Osteoblast (primary cell): ENCODE results near the gene MAPK10. TPM values are rescaled to one million over a fixed set of nuclear protein-coding genes. Genes with fewer than 3 reads are reported as not detected.

Source experiments
- DNase-seq: peaks from one replicate; pipeline ENCODE4 v3.0.0; 2011; ENCODE audit warnings: low spot score, mixed read lengths; ENCODE audit not compliant: insufficient read length; ENCODE audit errors: missing footprints
- H2AFZ ChIP-seq: 2 replicates; pipeline ENCODE4 v1.6.0; 2011; ENCODE audit warnings: mild to moderate bottlenecking, low read length
- H3K27ac ChIP-seq: 2 replicates; pipeline ENCODE4 v1.5.1; 2011; ENCODE audit warnings: mild to moderate bottlenecking, low read depth, low read length, moderate library complexity
- H3K27me3 ChIP-seq: 2 replicates; pipeline ENCODE4 v1.6.0; 2012; ENCODE audit warnings: mild to moderate bottlenecking, control low read depth, inconsistent platforms, low read length, moderate library complexity; ENCODE audit not compliant: insufficient read depth
- H3K36me3 ChIP-seq: 2 replicates; pipeline ENCODE4 v1.5.1; 2011; ENCODE audit warnings: mild to moderate bottlenecking, low read length, control low read depth, moderate library complexity; ENCODE audit not compliant: insufficient read depth
- H3K4me1 ChIP-seq: 2 replicates; pipeline ENCODE4 v1.5.1; 2011; ENCODE audit warnings: mild to moderate bottlenecking, low read length, control low read depth, moderate library complexity; ENCODE audit not compliant: insufficient read depth
- H3K4me2 ChIP-seq: 2 replicates; pipeline ENCODE4 v1.6.0; 2011; ENCODE audit warnings: mild to moderate bottlenecking, low read length; ENCODE audit not compliant: insufficient read depth
- H3K4me3 ChIP-seq: fragments of 200-600 bp; sonication (generic); 3 replicates; pipeline ENCODE4 v1.5.1; 2012; ENCODE audit warnings: mild to moderate bottlenecking, low read length, inconsistent platforms; ENCODE audit not compliant: insufficient read depth
- H3K79me2 ChIP-seq: 2 replicates; pipeline ENCODE4 v1.6.0; 2012; ENCODE audit warnings: mild to moderate bottlenecking, low read length, control low read depth, inconsistent platforms; ENCODE audit not compliant: insufficient read depth
- H3K9me3 ChIP-seq: 2 replicates; pipeline ENCODE4 v1.5.1; 2011; ENCODE audit warnings: low read depth, low read length, control low read depth
- H4K20me1 ChIP-seq: 2 replicates; pipeline ENCODE4 v1.6.0; 2012; ENCODE audit warnings: mild to moderate bottlenecking, low read length, control low read depth; ENCODE audit not compliant: insufficient read depth
- total RNA-seq: library from RNA; depleted of rRNA; stranded (reverse); fragments of >200 nt; gene quantifications from 2 replicates; pipeline ENCODE4 v1.2.3, GENCODE V29; 2012
- TF ChIP-seq, protein P1 (sequence below): IDR thresholded peaks from 2 replicates; pipeline ENCODE4 v1.5.1; 2011; ENCODE audit warnings: mild to moderate bottlenecking, low read depth, low read length, moderate library complexity; ENCODE audit errors: extremely low read depth

Gene MAPK10
- total RNA-seq, 1 donor: 13.0 TPM

DNA sequence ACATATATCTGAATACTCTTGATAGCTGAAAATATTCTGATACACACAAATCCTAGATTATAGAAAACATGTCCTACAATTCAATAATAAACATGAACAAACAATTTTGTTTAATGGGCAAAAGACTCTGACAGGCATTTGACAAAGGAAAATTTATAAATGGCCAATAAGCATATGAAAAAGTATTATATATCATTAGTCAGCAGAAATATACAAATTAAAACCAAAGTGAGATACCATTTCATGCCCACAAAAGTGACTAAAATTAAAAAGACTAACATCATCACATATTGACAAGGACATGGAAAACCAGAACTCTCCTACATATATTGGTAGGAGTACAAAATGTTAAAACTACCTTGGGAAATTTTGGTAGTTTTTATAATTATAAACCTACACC is 2.7 kb upstream of the MAPK10 start:
- TF ChIP-seq, protein P1, sequence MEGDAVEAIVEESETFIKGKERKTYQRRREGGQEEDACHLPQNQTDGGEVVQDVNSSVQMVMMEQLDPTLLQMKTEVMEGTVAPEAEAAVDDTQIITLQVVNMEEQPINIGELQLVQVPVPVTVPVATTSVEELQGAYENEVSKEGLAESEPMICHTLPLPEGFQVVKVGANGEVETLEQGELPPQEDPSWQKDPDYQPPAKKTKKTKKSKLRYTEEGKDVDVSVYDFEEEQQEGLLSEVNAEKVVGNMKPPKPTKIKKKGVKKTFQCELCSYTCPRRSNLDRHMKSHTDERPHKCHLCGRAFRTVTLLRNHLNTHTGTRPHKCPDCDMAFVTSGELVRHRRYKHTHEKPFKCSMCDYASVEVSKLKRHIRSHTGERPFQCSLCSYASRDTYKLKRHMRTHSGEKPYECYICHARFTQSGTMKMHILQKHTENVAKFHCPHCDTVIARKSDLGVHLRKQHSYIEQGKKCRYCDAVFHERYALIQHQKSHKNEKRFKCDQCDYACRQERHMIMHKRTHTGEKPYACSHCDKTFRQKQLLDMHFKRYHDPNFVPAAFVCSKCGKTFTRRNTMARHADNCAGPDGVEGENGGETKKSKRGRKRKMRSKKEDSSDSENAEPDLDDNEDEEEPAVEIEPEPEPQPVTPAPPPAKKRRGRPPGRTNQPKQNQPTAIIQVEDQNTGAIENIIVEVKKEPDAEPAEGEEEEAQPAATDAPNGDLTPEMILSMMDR: no peak

DNA sequence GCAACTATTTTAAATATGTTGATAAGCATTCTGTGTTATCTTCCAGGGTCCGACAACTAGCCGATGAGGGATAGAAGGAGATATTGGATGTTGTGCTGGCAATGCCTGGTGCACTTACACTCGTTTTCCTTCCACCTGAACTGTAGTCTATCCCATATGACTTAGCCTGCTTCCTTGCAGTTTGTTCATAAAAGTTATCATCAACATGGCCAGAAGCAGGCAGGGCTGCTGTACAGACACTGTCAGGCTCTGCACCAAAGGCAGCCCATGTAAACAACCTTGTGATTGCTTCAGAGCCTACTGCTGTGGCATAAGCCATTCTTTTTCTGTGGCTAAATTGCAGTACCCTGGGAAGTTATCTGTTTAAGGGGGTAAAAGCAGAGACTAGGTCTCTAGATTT is 1.6 kb downstream of the MAPK10 start:
- Histone ChIP-seq H3K27ac (no peak overlapping the region), H3K4me3 (no peak overlapping the region), H2AFZ (no peak overlapping the region), H3K4me2 (no peak overlapping the region), H3K9me3 (no peaks in the 10 kb centered on the region), H4K20me1 (no peaks in the 10 kb centered on the region), H3K79me2 (no peaks in the 10 kb centered on the region), H3K36me3 (no peaks in the 10 kb centered on the region), H3K27me3 (no peaks in the 10 kb centered on the region), H3K4me1 (peaks cover 6% of the 10 kb centered on the region)
- TF ChIP-seq, protein P1: no peak
- DNase-seq: no peak

More for the DNA sequence above, 2.7 kb upstream of the MAPK10 start:
- Histone ChIP-seq H3K27me3 (no peaks in the 10 kb centered on the region), H4K20me1 (no peaks in the 10 kb centered on the region), H3K4me1 (peaks cover 10% of the 10 kb centered on the region), H3K27ac (no peak overlapping the region), H2AFZ (no peak overlapping the region), H3K4me2 (no peak overlapping the region), H3K9me3 (no peaks in the 10 kb centered on the region), H3K79me2 (no peaks in the 10 kb centered on the region), H3K4me3 (no peak overlapping the region), H3K36me3 (no peaks in the 10 kb centered on the region)
- no peak for DNase-seq

DNA sequence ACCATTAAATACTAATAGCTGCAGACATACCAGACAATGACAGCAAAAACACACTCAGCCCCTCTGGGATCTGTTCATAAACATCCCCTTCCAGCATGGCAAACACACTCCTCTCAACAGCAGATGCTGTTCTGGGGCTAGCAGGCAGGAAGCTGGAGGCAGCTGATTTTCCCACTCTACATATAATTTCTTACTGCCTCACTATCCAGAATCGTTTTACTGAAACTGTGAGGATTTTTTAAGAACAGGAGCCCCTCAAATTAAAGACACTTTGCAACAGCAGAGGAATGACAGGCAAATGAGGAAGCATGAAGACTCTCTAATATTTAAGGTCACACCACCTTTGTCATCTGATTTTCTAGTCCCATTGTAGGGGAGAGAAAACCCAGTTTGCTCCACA is 2.2 kb downstream of the MAPK10 start:
- no peak overlapping the region for H2AFZ ChIP-seq
- no peaks in the 10 kb centered on the region for H3K36me3 ChIP-seq
- no peaks in the 10 kb centered on the region for H3K9me3 ChIP-seq
- no peaks in the 10 kb centered on the region for H4K20me1 ChIP-seq
- H3K4me1 ChIP-seq: peaks cover 6% of the 10 kb centered on the region
- H3K79me2 ChIP-seq: no peaks in the 10 kb centered on the region
- TF ChIP-seq, protein P1: no peak
- H3K27me3 ChIP-seq: no peaks in the 10 kb centered on the region
- H3K27ac ChIP-seq: no peak overlapping the region
- H3K4me2 ChIP-seq: no peak overlapping the region
- DNase-seq: no peak
- H3K4me3 ChIP-seq: no peak overlapping the region

DNA sequence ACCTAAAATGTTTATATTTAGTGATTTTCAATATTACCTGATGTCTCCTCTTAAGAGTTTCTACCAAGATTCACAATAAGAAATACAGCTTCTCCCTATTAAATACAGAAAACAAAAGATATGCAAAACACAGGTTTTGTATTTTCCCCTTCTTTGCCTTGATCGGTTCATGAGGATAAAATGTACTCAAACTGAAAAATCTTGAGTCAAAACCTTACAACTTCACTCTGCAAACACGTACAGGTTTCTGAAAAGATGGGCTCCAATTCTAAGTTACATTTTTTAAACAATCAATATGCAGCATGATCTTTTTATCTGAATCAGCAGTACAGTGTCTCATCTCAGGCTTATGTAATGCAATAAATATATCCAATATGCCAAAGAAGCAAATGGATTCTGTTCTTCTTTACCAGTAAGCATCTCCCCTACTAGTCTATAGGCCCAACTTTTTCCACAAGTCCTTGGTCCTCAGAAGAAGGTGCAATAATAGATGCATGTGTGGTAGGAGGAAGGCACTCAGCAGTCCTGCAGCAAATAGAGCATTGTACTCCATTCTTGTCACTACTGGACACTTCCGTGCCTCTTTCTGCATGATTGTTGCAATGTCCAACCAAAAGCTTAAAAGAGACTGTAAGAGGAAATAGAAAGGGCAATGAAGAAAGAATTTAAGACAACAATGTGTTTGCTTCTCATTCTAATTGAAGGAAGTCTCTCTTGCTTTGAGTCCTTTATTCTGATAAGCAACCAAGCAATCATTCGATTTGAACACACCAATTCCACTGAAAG is 3.2 kb downstream of the MAPK10 start:
- no peaks in the 10 kb centered on the region for H3K9me3 ChIP-seq
- peaks cover 6% of the 10 kb centered on the region for H3K4me1 ChIP-seq
- no peak overlapping the region for H3K4me2 ChIP-seq
- no peak overlapping the region for H3K4me3 ChIP-seq
- TF ChIP-seq, protein P1: no peak
- no peak for DNase-seq
- no peaks in the 10 kb centered on the region for H3K36me3 ChIP-seq
- no peaks in the 10 kb centered on the region for H4K20me1 ChIP-seq
- H3K27ac ChIP-seq: no peak overlapping the region
- H3K27me3 ChIP-seq: no peaks in the 10 kb centered on the region
- H3K79me2 ChIP-seq: no peaks in the 10 kb centered on the region
- no peak overlapping the region for H2AFZ ChIP-seq
